CD14-positive monocyte (primary cell): ENCODE data around the gene FOSB. TPM values are rescaled to one million over a fixed set of nuclear protein-coding genes. Genes with fewer than 3 reads are reported as not detected.

Experiments used
- DNase-seq, 3 donors: peaks; one replicate each; pipeline ENCODE4 v3.0.0-alpha.2; 2011 to 2022
- H2AFZ ChIP-seq: 2 replicates; pipeline ENCODE4 v1.6.0; 2012; ENCODE audit warnings: mild to moderate bottlenecking, low read depth, low read length, inconsistent platforms; ENCODE audit not compliant: insufficient read depth, poor library complexity, severe bottlenecking
- H3K27ac ChIP-seq, 2 donors: 1 replicate in 1 of 2; 2 replicates in 1 of 2; pipeline ENCODE4 v1.5.1; 2012 to 2013; ENCODE audit warnings: low read length in 2 of 2, control low read depth in 1 of 2, inconsistent platforms in 1 of 2, low read depth in 1 of 2, mild to moderate bottlenecking in 1 of 2
- H3K27me3 ChIP-seq, 2 donors: one replicate each; pipeline versions ENCODE4 v1.6.0 to v1.6.1; 2011 to 2013; ENCODE audit warnings: low read length in 2 of 2; ENCODE audit not compliant: control insufficient read depth in 2 of 2, insufficient read depth in 2 of 2
- H3K36me3 ChIP-seq, 2 donors: replicated peaks in 1 of 2; 1 replicate in 1 of 2; 2 replicates in 1 of 2; pipeline versions ENCODE4 v1.5.1 to v1.6.1; 2012 to 2013; ENCODE audit warnings: low read length in 2 of 2, control low read depth in 1 of 2, inconsistent platforms in 1 of 2, mild to moderate bottlenecking in 1 of 2; ENCODE audit not compliant: insufficient read depth in 2 of 2, control insufficient read depth in 1 of 2
- H3K4me1 ChIP-seq, 2 donors: 1 replicate in 1 of 2; 2 replicates in 1 of 2; pipeline versions ENCODE4 v1.5.1 to v1.6.1; 2012 to 2013; ENCODE audit warnings: low read length in 2 of 2, control low read depth in 1 of 2, inconsistent platforms in 1 of 2, mild to moderate bottlenecking in 1 of 2, moderate library complexity in 1 of 2; ENCODE audit not compliant: insufficient read depth in 2 of 2, control insufficient read depth in 1 of 2
- H3K4me2 ChIP-seq: replicated peaks from 2 replicates; pipeline ENCODE3; 2012; ENCODE audit warnings: low read length, moderate library complexity, mild to moderate bottlenecking; ENCODE audit not compliant: poor library complexity, severe bottlenecking; ENCODE audit errors: extremely low read depth
- H3K4me3 ChIP-seq, 3 experiments: fragments of 200-600 bp in 1 of 3; sonication (generic) in 1 of 3; replicated peaks in 1 of 3; 1 replicate in 2 of 3; 2 replicates in 1 of 3; pipeline ENCODE4 v1.5.1; 2011 to 2013; ENCODE audit warnings: low read length in 3 of 3, mild to moderate bottlenecking in 3 of 3, control low read depth in 2 of 3, low read depth in 2 of 3, inconsistent platforms in 1 of 3, moderate library complexity in 1 of 3
- H3K79me2 ChIP-seq: 2 replicates; pipeline ENCODE4 v1.6.0; 2012; ENCODE audit warnings: mild to moderate bottlenecking, control low read depth, inconsistent platforms, low read length, moderate library complexity; ENCODE audit not compliant: insufficient read depth
- H3K9ac ChIP-seq: 2 replicates; pipeline ENCODE4 v1.6.0; 2017; ENCODE audit warnings: low read length, mild to moderate bottlenecking; ENCODE audit not compliant: insufficient read depth, poor library complexity, severe bottlenecking
- H3K9me3 ChIP-seq, 2 donors: replicated peaks in 1 of 2; 1 replicate in 1 of 2; 2 replicates in 1 of 2; pipeline versions ENCODE4 v1.5.1 to v1.6.1; 2012 to 2013; ENCODE audit warnings: low read length in 2 of 2, control low read depth in 1 of 2; ENCODE audit not compliant: control insufficient read depth in 1 of 2, insufficient read depth in 1 of 2
- H4K20me1 ChIP-seq: 2 replicates; pipeline ENCODE4 v1.6.0; 2012; ENCODE audit warnings: mild to moderate bottlenecking, low read length, control low read depth, moderate library complexity; ENCODE audit not compliant: insufficient read depth
- H3K27ac Mint-ChIP-seq, 7 donors: one replicate each; pipeline ENCODE4 v1.8.0; 2020; ENCODE audit warnings: mild to moderate bottlenecking in 7 of 7, mixed read lengths in 7 of 7, moderate library complexity in 6 of 7, inconsistent platforms in 2 of 7
- H3K27me3 Mint-ChIP-seq, 3 donors: one replicate each; pipeline ENCODE4 v1.8.0; 2021 to 2022; ENCODE audit warnings: low read depth in 3 of 3, mild to moderate bottlenecking in 3 of 3, mixed read lengths in 3 of 3, moderate library complexity in 3 of 3, inconsistent platforms in 1 of 3
- H3K36me3 Mint-ChIP-seq, 2 donors: one replicate each; pipeline ENCODE4 v1.8.0; 2020; ENCODE audit warnings: mixed read lengths in 2 of 2, inconsistent platforms in 1 of 2, mild to moderate bottlenecking in 1 of 2
- H3K4me1 Mint-ChIP-seq: one replicate; pipeline ENCODE4 v1.8.0; 2020; ENCODE audit warnings: mild to moderate bottlenecking, mixed read lengths
- H3K4me3 Mint-ChIP-seq, 2 donors: one replicate each; pipeline ENCODE4 v1.8.0; 2020; ENCODE audit warnings: mild to moderate bottlenecking in 2 of 2, mixed read lengths in 2 of 2, moderate library complexity in 1 of 2
- H3K9me3 Mint-ChIP-seq, 7 donors: one replicate each; pipeline ENCODE4 v1.8.0; 2020 to 2022; ENCODE audit warnings: mixed read lengths in 7 of 7, mild to moderate bottlenecking in 6 of 7, moderate library complexity in 6 of 7, inconsistent platforms in 2 of 7
- CTCF ChIP-seq: fragments of 200-600 bp; IDR thresholded peaks from one replicate; pipeline ENCODE4 v1.8.0; 2022; ENCODE audit warnings: antibody characterized with exemption, mild to moderate bottlenecking
- WGBS: methylation state at CpG from one replicate; pipeline ENCODE4 v1.1.5; 2013; ENCODE audit warnings: missing lambda C conversion rate; ENCODE audit not compliant: insufficient coverage; 5-methylcytosine and 5-hydroxymethylcytosine counted together
- intact Hi-C, 2 donors: fragments of 100-400 bp; cut with micrococcal nuclease; formaldehyde crosslinking; loops; one replicate each; pipeline versions ENCODE4 v1.15.0 to v1.15.1; 2023
- polyA plus RNA-seq, 3 donors: library from polyadenylated mRNA; depleted of rRNA in 1 of 3; unstranded in 2 of 3; stranded (reverse) in 1 of 3; fragments of 300-500 nt in 2 of 3; fragments of >200 nt in 1 of 3; fragmentation: Illumina TruSeq in 2 of 3; gene quantifications; 1 replicate in 2 of 3; 2 replicates in 1 of 3; pipeline ENCODE4 v1.2.3, GENCODE V29; 2012 to 2021

FOSB gene
- polyA plus RNA-seq, 3 donors = 27.3 to 840 (median 28.2) TPM

DNA sequence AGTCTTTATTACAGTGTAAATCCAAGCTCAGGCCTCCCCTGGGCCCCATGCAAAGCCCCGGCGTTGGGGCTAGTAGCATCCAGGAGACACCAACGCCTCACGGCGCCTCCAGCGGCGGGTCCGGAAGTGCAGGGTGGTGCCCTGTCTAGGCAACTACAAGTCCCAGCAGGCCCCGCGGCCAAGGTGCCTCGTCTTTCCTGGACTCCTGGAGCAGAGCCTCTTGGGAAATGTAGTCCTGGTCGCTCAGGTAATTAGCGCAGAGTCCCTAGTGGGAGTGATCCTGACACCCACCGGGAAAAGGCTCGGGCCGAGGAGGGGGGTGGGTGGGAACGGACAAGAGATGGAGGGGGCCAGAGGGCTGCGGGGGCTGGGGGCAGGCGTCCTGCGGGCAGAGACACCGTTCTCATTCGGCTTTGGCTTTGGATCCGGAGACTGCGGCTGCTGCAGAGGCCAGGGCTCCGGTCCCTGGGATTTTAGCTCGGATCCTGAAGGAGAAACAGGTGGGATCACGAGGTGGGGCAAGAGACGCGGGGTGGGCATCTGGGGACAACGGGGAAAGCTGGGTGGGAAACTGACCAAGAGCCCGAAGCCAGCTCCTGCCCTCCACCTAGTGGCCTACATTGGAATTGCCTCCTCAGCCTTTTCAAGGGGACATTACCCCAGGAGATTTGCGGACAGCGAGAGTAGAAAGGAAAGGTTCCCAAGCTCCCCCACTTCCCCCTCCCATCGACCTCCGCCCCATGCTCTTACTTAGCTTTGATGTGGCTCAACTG lies 17.7 kb downstream of the FOSB start:
- peak overlapping the region; percentile 87 to 91 for H3K4me3 Mint-ChIP-seq
- H3K9ac ChIP-seq = peak overlapping the region; percentile 32
- intact Hi-C loops = loop anchor here in 1 of 2 donors (1.0 kb wide), 1 partner anchor 80 kb away; the partner anchor contains the start of gene PPP1R13L

GRCh38 chr19:45488708-45489107 lies 20.9 kb downstream of the FOSB start:
- no peak overlapping the region for H3K27ac ChIP-seq
- peaks cover 0 to 3% of the 10 kb centered on the region in 2 donors for H3K27me3 ChIP-seq
- peak overlapping the region in 1 of 7 donors; percentile 79 for H3K27ac Mint-ChIP-seq
- H3K9me3 ChIP-seq = no peaks in the 10 kb centered on the region
- H3K4me3 ChIP-seq = no peak overlapping the region
- peaks cover 31% of the 10 kb centered on the region for H3K4me1 Mint-ChIP-seq
- no peak overlapping the region for H3K4me3 Mint-ChIP-seq
- peaks cover 0 to 2% of the 10 kb centered on the region in 2 donors for H3K36me3 Mint-ChIP-seq
- TF ChIP-seq CTCF = no peak
- WGBS = 94% methylated on average over 13 of the region's 15 CpGs
- no peak overlapping the region for H3K9ac ChIP-seq
- no peak overlapping the region for H3K4me2 ChIP-seq
- H4K20me1 ChIP-seq = no peaks in the 10 kb centered on the region
- peaks cover 18 to 27% of the 10 kb centered on the region in 2 donors for H3K4me1 ChIP-seq
- H3K9me3 Mint-ChIP-seq = peaks cover 0 to 4% (median 0%) of the 10 kb centered on the region in 7 donors
- H3K27me3 Mint-ChIP-seq = peaks cover 10 to 13% (median 13%) of the 10 kb centered on the region in 3 donors
- no peaks in the 10 kb centered on the region for H3K79me2 ChIP-seq
- H3K36me3 ChIP-seq = no peaks in the 10 kb centered on the region
- DNase-seq = no peak
- no peak overlapping the region for H2AFZ ChIP-seq
- intact Hi-C loops = no loop called here

More for the DNA sequence above, 17.7 kb downstream of the FOSB start:
- TF ChIP-seq CTCF = peak; percentile 92
- H3K9me3 Mint-ChIP-seq = no peaks in the 10 kb centered on the region
- H3K4me1 Mint-ChIP-seq = peaks cover 18% of the 10 kb centered on the region
- peak overlapping the region in 6 of 7 donors; percentile 74 to 95 (median 86) for H3K27ac Mint-ChIP-seq
- DNase-seq = peak; percentile 89 to 97 (median 93)
- Histone ChIP-seq H2AFZ (peak overlapping the region; percentile 90), H3K9me3 (no peaks in the 10 kb centered on the region), H3K79me2 (no peaks in the 10 kb centered on the region), H3K27ac (peak overlapping the region in 1 of 2 donors; percentile 48), H3K36me3 (no peaks in the 10 kb centered on the region), H3K4me1 (peaks cover 7 to 11% of the 10 kb centered on the region in 2 donors), H3K4me2 (peak overlapping the region; percentile 91), H3K27me3 (no peaks in the 10 kb centered on the region), H4K20me1 (no peaks in the 10 kb centered on the region), H3K4me3 (peak overlapping the region; percentile 74 to 92 (median 75))
- H3K27me3 Mint-ChIP-seq = peaks cover 5 to 19% (median 10%) of the 10 kb centered on the region in 3 donors
- 0% methylated on average over 30 of the region's 35 CpGs for WGBS
- H3K36me3 Mint-ChIP-seq = no peaks in the 10 kb centered on the region
